NCI-H2029 (cell line): ENCODE results near the gene FRAT2.
"Not testable (repeated sequence)": the region's sequence is repeated elsewhere in the genome, so short reads cannot be mapped to it uniquely, and the experiment has no call there.

Source experiments
- DNase-seq: peaks from one replicate; lab custom pipeline; 2025; lab: John Stamatoyannopoulos, UW

The FRAT2 gene

DNA sequence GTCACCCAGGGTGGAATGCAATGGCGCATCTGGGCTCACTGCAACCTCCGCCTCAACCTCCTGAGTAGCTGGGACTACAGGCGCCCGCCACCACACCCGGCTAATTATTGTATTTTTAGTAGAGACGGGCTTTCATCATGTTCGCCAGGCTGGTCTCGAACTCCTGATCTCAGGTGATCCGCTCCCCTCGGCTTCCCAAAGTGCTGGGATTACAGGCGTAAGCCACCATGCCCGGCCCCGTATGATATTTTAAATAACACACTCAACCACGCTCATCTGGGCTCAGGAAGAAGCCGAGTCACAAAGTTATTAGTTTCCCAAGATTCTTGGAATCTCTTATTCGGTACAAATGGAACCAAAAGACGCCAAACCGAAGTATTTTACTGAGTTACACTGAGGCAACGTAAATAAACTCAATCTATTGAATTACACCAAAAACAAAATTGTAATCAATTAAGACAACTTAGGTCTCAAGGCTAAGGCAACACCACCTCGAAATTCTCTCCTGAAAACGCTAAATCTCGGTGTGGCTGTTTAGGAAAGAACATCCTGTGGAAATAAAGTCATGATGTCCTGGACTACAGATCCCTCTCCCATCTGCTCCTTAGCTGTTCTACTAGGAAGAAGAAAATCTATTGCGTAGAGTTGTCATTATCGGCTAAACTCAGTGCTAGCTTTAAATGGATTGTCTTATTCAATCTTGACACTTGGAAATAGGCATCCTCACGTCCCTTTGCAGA is 43.0 kb downstream of the FRAT2 start:
- no peak for DNase-seq

DNA sequence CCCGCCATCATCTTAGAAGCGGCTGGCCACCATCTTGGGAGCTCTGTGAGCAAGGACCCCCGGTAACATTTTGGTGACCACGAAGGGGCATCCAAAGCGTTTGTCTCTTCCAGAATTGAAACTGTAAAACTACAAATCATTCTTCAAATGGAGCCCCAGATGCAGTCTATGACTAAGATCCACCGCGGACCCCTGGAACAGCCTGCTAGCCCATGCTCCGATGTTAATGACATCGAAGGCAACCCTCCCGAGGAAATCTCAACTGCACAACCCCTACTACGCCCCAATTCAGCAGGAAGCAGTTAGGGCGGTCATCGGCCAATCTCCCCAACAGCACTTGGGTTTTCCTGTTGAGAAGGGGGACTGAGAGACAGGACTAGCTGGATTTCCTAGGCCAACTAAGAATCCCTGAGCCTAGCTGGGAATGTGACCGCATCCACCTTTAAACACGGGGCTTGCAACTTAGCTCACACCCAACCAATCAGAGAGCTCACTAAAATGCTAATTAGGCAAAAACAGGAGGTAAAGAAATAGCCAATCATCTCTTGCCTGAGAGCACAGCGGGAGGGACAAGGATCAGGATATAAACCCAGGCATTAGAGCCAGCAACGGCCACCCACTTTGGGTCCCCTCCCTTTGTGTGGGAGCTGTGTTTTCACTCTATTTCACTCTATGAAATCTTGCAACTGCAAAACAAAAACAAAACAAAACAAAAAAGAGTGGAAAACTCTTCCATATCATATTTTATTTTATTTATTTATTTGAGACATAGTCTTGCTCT is 43.8 kb downstream of the FRAT2 start:
- DNase-seq, result not testable (repeated sequence)

- not testable (repeated sequence) for DNase-seq
Measured at GRCh38 chr10:97290076-97290475, 44.5 kb downstream of the FRAT2 start.
